ENCODE data around the gene MED12L.

DNA sequence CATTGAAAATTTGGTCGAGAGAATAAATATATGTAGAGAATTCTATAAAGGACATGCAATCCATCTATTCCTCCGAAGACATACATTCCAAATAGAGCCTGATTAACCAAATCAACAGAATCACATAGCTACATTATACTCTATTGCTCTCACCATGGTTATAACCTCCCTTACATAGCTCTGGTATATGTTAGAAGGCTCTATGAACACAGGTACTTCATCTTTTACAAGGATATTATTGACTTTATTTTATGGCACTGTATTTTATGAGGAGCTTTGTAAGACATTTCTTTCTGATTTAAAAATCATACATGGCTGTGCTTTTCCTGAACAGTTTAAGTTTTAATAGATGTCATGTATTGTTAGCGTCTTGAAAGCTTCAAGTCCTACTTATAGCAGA is 370.6 kb downstream of the MED12L start:
- TF ChIP-seq CTCF (IDR thresholded peaks at IDR 0.05; ENCODE audit: low read length) = no peak
- no peak for TF ChIP-seq EZH2 (optimal IDR thresholded peaks at IDR 0.05; ENCODE audit: low read depth, low read length)
